GM12892 (cell line): ENCODE results near the gene FERMT3.

Source experiments
- DNase-seq: peaks from one replicate; pipeline ENCODE4 v3.0.0; 2011; ENCODE audit not compliant: insufficient read length
- FAIRE-seq: peaks from 2 replicates; lab custom pipeline; 2011; peaks lifted over from hg19 to GRCh38; lab: Jason Lieb, UNC
- POLR2A ChIP-seq: IDR thresholded peaks from 2 replicates; pipeline ENCODE4 v1.6.1; 2011; ENCODE audit warnings: low read depth, low read length, control low read depth
- POLR2AphosphoS5 ChIP-seq: IDR thresholded peaks from 2 replicates; pipeline ENCODE4 v1.6.1; 2011; ENCODE audit warnings: low read depth, low read length, control low read depth
- TAF1 ChIP-seq: IDR thresholded peaks from 2 replicates; pipeline ENCODE4 v1.6.1; 2011; ENCODE audit warnings: low read depth, mild to moderate bottlenecking, control low read depth, low read length, borderline replicate concordance

FERMT3 gene

GRCh38 chr11:64224151-64224890, 17.8 kb downstream of the FERMT3 start:
- FAIRE-seq: peak; percentile 30

GRCh38 chr11:64224891-64225607, 18.5 kb downstream of the FERMT3 start:
- FAIRE-seq (peak; percentile 84), DNase-seq (no peak)
- TF ChIP-seq POLR2AphosphoS5: no peak
- TF ChIP-seq POLR2A: 0 out of 2 replicates have a peak, but pooled peaks have one; percentile 52
- no peak for TF ChIP-seq TAF1

More at GRCh38 chr11:64224151-64224890, 17.8 kb downstream of the FERMT3 start:
- peak; percentile 70 for TF ChIP-seq POLR2A
- TF ChIP-seq POLR2AphosphoS5: peak; percentile 72
- no peak for TF ChIP-seq TAF1
- DNase-seq: no peak

- TF ChIP-seq POLR2AphosphoS5 (peak; percentile 49; the same call in 1 of the 2 replicates), POLR2A (peak; percentile 77; the same call in 1 of the 2 replicates), TAF1 (no peak)
- DNase-seq (peak; percentile 96), FAIRE-seq (peak; percentile 92)
Measured at GRCh38 chr11:64225608-64226506, 19.3 kb downstream of the FERMT3 start, which contains the start of the genes NUDT22 and TRPT1. Gene NUDT22 (plus strand): TSS chr11:64226274. CDS start chr11:64226653, 379 bp downstream. Gene TRPT1 (minus strand): TSS chr11:64226186. CDS start chr11:64225860, 326 bp downstream.

- no peak for FAIRE-seq
- TF ChIP-seq POLR2AphosphoS5 (no peak), TAF1 (no peak), POLR2A (no peak)
- DNase-seq: peak; percentile 77
Measured at GRCh38 chr11:64226507-64227051, 20.1 kb downstream of the FERMT3 start.

- DNase-seq: no peak
- TF ChIP-seq POLR2A (no peak), POLR2AphosphoS5 (no peak), TAF1 (no peak)
- FAIRE-seq: no peak
Measured at GRCh38 chr11:64227405-64227956, 21.0 kb downstream of the FERMT3 start.

- TF ChIP-seq POLR2A (no peak), TAF1 (no peak), POLR2AphosphoS5 (no peak)
- FAIRE-seq (no peak), DNase-seq (no peak)
Measured at GRCh38 chr11:64229090-64229743, 22.7 kb downstream of the FERMT3 start.

GRCh38 chr11:64229744-64230170, 23.2 kb downstream of the FERMT3 start:
- FAIRE-seq: no peak
- TF ChIP-seq TAF1 (no peak), POLR2A (no peak), POLR2AphosphoS5 (no peak)

GRCh38 chr11:64230171-64230984, 23.9 kb downstream of the FERMT3 start, which contains the start of gene DNAJC4:
Gene DNAJC4 (plus strand): TSS chr11:64230548. CDS start chr11:64230855, 307 bp downstream.
- peak; percentile 36; the same call in 1 of the 2 replicates for TF ChIP-seq TAF1
- peak; percentile 69; the same call in 1 of the 2 replicates for TF ChIP-seq POLR2A
- TF ChIP-seq POLR2AphosphoS5: peak; percentile 66
- DNase-seq (peak; percentile 89), FAIRE-seq (peak; percentile 93)

More at GRCh38 chr11:64229744-64230170, 23.2 kb downstream of the FERMT3 start:
- no peak for DNase-seq

GRCh38 chr11:64230985-64231365, 24.5 kb downstream of the FERMT3 start:
- DNase-seq (no peak), FAIRE-seq (peak; percentile 63)
- TF ChIP-seq POLR2A (no peak), POLR2AphosphoS5 (no peak), TAF1 (no peak)
